DMS 273 (cell line): ENCODE results near the gene TOX3.

Experiments used
- DNase-seq: peaks from one replicate; lab custom pipeline; 2025; ENCODE audit not compliant: unreplicated experiment; lab: John Stamatoyannopoulos, UW

TOX3 gene

DNA sequence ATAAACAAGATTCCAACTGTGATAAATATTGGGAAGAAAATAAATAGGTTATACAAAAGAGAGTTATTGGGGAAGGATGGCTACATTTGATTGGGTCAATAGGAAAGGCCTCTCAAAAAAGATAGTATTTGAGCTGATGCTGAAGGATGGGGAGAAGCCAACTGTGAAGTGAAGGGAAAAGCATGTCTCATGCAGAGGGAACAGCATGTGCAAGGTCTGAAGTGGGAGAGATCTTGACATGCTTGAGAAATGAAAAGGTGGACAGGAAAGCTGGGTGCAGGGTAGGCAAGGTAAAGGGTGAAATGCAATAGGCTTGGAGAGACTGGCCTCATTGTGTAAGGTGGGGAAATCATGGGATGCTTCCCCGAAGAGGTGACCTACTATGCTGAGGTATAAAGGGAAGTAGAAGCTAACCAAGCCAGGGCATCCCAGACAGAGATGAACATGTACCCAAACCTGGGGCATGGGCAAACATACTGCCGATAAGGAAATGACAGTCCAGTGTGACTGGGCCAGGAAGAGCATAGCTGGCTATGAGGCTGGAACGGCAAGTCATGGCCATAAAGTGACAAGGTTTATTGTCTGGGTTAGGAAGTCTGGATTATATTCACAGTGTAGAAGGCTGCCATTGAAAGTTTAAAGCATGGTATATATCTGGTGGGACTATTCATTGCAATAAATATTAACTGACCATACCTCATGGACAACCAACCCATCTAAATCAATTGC lies 91.2 kb downstream of the TOX3 start:
- DNase-seq: no peak

GRCh38 chr16:52453644-52454043 lies 93.3 kb downstream of the TOX3 start:
- DNase-seq: no peak

- DNase-seq: no peak
Observed at GRCh38 chr16:52451971-52452421, 94.9 kb downstream of the TOX3 start.

- DNase-seq: no peak
Observed at GRCh38 chr16:52450916-52451315, 96.0 kb downstream of the TOX3 start.

DNA sequence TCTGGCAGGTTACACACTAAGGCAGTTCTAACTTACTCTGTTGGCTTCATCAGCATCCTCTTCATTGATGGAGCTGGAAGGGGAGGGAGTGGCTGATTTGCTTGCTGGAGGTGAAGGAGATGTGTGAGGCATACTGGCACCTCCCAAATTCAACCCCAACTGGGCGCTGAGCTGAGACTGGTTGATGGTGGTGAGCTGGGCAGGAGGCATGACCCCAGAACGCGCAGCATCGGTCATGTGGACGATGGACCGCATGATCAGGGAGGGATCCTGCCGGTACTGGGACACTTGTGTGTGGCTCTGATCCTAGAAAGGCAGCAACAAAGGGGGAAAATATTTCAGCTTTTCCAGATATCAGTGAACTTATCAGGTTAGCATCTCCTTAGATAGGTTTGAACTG lies 96.7 kb downstream of the TOX3 start:
- no peak for DNase-seq

DNA sequence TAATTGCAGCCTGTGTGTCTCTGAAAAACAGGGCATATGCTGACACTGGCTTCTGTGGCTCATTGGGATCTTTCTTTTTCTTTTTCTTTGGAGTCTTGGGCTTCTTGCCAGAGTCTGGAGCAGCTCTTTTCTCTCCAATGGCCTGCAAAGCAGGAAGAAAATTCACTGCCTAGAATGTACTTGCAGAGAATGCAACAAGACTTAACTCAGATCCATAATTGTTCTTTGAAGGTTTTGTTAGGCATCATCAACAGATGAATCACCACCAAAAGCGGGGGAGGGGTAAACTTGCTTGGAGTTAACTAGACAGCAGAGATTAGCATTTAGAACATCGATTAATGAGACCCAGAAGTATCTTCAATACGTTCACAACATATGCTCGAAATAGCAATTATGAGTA lies 100.9 kb downstream of the TOX3 start:
- peak; percentile 46 for DNase-seq

- no peak for DNase-seq
Observed at GRCh38 chr16:52441886-52442285, 105.1 kb downstream of the TOX3 start.

DNA sequence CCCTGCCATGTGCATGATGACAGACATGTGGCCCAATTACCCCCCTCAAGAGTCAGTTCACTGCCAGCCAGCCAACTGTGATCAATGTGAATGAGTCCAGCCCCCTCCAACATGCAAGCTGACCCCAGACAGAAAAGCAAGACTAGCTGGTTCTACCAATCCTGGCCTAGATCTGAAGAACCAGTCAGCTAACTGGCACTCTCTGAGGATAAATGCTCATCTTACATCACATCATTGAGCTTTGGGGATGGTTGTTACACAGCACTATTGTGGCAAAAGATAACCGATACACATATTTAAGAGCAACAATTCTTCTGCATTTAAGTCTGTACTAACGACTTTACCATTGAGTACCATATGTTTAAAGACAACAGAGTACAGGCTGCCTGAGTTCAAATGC lies 106.7 kb downstream of the TOX3 start:
- DNase-seq: no peak

DNA sequence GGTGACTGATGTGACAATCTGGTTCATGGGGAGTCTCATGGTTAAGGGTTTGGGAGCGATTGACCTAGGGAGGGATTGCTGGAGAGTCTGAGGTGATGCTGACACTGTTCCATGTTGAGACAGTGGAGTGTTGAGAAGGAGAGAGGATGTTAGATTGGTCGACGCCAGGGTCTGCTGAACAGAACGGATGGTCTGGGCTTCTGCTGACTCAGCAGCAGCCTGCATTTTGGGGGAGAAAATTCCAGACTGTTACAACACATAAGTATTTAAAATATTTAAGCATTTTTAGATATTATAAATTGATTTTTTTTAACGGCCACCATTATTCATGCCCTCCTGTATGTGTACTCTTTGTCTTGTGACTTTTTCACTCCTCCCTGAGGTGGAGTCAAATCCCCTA lies 107.2 kb downstream of the TOX3 start:
- no peak for DNase-seq

- peak; percentile 36 for DNase-seq
Observed at GRCh38 chr16:52439171-52439701, 107.7 kb downstream of the TOX3 start.

- DNase-seq: peak; percentile 37
Observed at GRCh38 chr16:52437277-52437670, 109.7 kb downstream of the TOX3 start.

- DNase-seq: peak; percentile 26
Observed at GRCh38 chr16:52436339-52437276, 110.3 kb downstream of the TOX3 start.

DNA sequence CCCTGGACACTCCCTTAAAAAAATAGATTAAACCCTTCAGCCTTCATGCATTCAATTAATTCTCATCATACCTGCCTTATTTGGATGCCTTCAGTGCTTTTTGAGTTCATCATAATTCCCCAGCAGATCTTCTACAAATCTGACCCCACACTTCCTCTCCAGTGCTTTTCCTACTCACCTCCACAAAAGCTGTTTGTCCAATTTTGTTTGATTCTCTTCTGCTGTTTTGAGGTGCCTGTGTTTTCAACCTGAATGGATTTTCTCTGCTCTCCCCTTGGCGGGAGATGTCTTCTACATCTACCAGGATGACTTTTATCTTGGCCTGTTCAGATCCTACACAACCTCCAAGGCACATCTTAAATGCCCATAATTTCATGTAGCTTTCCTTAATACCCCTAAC lies 112.7 kb downstream of the TOX3 start:
- DNase-seq: no peak

DNA sequence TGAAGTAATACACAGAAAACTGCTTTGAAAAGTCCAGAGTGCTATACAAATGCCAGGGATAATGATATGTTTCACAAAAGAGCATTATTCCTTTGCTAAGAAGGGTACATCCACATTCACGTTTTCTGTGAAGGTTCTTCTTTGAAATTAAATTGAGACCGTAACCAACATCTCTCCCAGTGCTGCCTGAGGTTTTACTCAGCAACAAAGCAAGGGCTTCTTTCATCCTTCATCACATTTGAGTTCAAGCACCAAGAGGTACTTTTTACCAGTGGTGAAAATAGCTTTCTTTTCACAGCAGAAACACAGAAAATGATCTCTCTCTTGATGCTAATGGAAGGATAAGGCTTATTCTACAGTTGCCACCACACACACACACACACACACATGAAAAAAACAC lies 113.3 kb downstream of the TOX3 start:
- no peak for DNase-seq

GRCh38 chr16:52424591-52424990 lies 122.4 kb downstream of the TOX3 start:
- DNase-seq: no peak

DNA sequence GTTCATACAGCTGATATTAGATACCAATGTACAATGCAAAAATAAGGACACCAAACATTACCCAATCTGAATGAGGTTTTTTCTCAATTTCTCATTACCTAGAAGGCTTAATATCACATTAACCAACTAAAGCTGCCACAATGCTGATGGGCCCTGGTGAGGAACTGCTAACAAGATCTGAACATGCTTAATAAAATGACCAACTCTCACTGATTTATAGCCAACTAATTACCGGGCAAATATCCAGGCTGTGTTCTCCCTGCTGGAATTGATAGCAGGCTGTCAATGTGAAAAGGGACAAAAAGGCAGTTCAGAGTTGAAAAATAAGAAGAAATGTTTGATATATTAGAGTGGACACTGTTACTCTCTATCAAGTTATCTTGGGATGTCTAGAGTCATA lies 124.6 kb downstream of the TOX3 start:
- no peak for DNase-seq

DNA sequence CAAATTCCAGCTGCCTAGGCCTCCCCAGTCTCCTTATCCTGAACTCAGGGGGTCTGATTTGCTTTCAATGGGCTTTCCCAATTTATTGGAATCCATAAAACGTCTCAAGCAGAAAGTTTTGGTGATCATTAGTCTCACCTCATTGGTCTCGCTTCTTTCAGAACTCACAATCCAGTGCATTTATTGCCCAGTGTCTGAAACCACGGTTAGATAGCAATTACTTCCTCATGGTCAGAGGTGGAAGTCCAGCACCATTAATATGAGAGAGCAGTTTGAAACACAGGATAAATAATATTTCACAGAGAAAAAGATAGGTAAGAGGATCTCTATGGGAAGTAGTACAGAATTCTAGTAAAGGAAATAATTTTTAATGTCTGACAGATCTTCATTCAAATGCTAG lies 128.7 kb downstream of the TOX3 start:
- no peak for DNase-seq

GRCh38 chr16:52416888-52417287 lies 130.1 kb downstream of the TOX3 start:
- no peak for DNase-seq

GRCh38 chr16:52411011-52411410 lies 135.9 kb downstream of the TOX3 start:
- no peak for DNase-seq

- no peak for DNase-seq
Observed at GRCh38 chr16:52408191-52408845, 138.6 kb downstream of the TOX3 start.

DNA sequence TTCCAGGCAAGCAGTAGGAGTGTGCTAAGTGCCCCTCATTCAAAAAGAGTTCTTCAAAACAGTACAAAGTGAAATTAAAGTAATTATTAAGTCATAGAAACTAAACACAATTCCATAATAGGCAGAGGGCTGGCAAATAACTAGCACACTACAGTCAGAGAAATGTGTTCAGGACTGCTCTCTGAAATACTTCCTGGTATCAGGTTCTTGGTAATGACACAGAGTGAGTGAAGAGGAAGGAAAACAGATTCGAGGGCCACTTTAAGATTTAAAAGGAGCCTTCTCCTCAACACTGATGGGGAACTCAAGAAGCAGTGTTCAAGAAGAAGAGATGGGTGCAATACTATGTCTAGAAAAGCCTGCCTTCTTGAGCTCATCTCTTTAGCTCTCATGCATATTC lies 139.2 kb downstream of the TOX3 start:
- DNase-seq: no peak
